ENCODE measurements around the gene C4A. TPM values are rescaled to one million over a fixed set of nuclear protein-coding genes. Genes with fewer than 3 reads are reported as not detected.

The C4A gene
- total and polyA plus RNA-seq, 2 of the 4 experiments (the other 2 are of a cell fraction): 0.90 to 3.8 TPM

- Histone ChIP-seq H4K8ac (ENCODE audit: low read depth in 2 of 2, low read length in 2 of 2) (no peak overlapping the region), H3K36me3 (ENCODE audit: control insufficient read depth, insufficient read depth, low read length) (no peaks in the 10 kb centered on the region), H3K9me3 (ENCODE audit: control insufficient read depth, insufficient read depth, low read length) (no peaks in the 10 kb centered on the region), H2AFZ (replicated peaks; ENCODE audit: low read length, poor library complexity) (no peak overlapping the region), H3K79me1 (ENCODE audit: low read depth in 1 of 2, low read length in 2 of 2) (no peaks in the 10 kb centered on the region), H3K14ac (replicated peaks; ENCODE audit: low read depth, low read length) (no peak overlapping the region), H2BK5ac (ENCODE audit: low read depth, low read length, poor library complexity, severe bottlenecking) (no peak overlapping the region), H3K4me1 (ENCODE audit: control insufficient read depth, insufficient read depth, low read length) (peaks cover 4% of the 10 kb centered on the region), H4K91ac (ENCODE audit: insufficient read depth, low read depth, low read length) (no peak overlapping the region), H3K4me2 (ENCODE audit: low read depth, low read length) (no peak overlapping the region), H3K4me3 (ENCODE audit: insufficient read depth, low read depth, low read length) (no peak overlapping the region), H3K27ac (ENCODE audit: insufficient read depth, low read length) (no peak overlapping the region), H3K56ac (ENCODE audit: extremely low read depth, insufficient read depth, low read length) (no peak overlapping the region), H2BK20ac (ENCODE audit: low read depth, low read length) (no peak overlapping the region), H3K23ac (ENCODE audit: low read depth, low read length) (no peak overlapping the region), H3K4ac (ENCODE audit: low read depth, low read length) (no peak overlapping the region), H2BK15ac (ENCODE audit: low read depth, low read length) (no peak overlapping the region), H3K9ac (ENCODE audit: low read depth, low read length) (no peak overlapping the region), H4K5ac (ENCODE audit: low read depth, low read length) (no peak overlapping the region), H2AK5ac (ENCODE audit: low read depth, low read length) (no peak overlapping the region), H3K18ac (ENCODE audit: low read depth, low read length) (no peak overlapping the region), H2AK9ac (replicated peaks; ENCODE audit: low read depth, low read length, poor library complexity) (no peak overlapping the region), H4K20me1 (ENCODE audit: insufficient read depth, low read length) (no peaks in the 10 kb centered on the region), H2BK120ac (ENCODE audit: low read depth, low read length) (no peak overlapping the region), H3K9me1 (ENCODE audit: insufficient read depth, low read length) (no peaks in the 10 kb centered on the region), H3K27me3 (ENCODE audit: control insufficient read depth, insufficient read depth, low read length) (peaks cover 8% of the 10 kb centered on the region)
- in situ Hi-C loops (cut with MboI; ENCODE audit: low sequenced_read_pairs) (no loop called here), intact Hi-C loops (cut with micrococcal nuclease) (no loop called here), dilution Hi-C loops (cut with HindIII; ENCODE audit: low sequenced_read_pairs, unreplicated experiment) (no loop called here)
- POLR2A ChIA-PET (ENCODE audit: unreplicated experiment): no interaction called here
- no peak for DNase-seq
- no TSS peak for BruUV-seq (replicated peaks)
- 82% methylated on average over 4 of the region's 9 CpGs; no CpG with 5 or more reads in 1 of the 2 experiments for WGBS, 2 experiments (ENCODE audit: extremely low coverage in 2 of 2, insufficient read length in 1 of 2)
- CTCF ChIA-PET: no interaction called here
- ATAC-seq (ENCODE audit: low read depth): no peak
- TF ChIP-seq RCOR1 (IDR thresholded peaks at IDR 0.05; ENCODE audit: insufficient replicate concordance, low read length) (no peak), MAZ (IDR thresholded peaks at IDR 0.05; ENCODE audit: borderline replicate concordance, low read depth, low read length) (no peak), MXI1 (IDR thresholded peaks at IDR 0.05; ENCODE audit: borderline replicate concordance, low read depth, low read length) (no peak), RFX5 (IDR thresholded peaks at IDR 0.05; ENCODE audit: low read depth, low read length) (no peak), FOS (IDR thresholded peaks at IDR 0.05; ENCODE audit: low read depth, low read length) (no peak), BHLHE40 (IDR thresholded peaks at IDR 0.05; ENCODE audit: low read depth, low read length) (no peak), CHD1 (IDR thresholded peaks at IDR 0.05; ENCODE audit: low read depth, low read length) (no peak), CTCF (conservative IDR thresholded peaks at IDR 0.05; ENCODE audit: low read depth, low read length) (no peak)
Observed at GRCh38 chr6:31935823-31936222, 46.0 kb upstream of the C4A start.
